Kidney (tissue), 14 donors: ENCODE measurements around the gene DNAJC9. TPM values are rescaled to one million over a fixed set of nuclear protein-coding genes. Genes with fewer than 3 reads are reported as not detected.

Source experiments
- DNase-seq, 5 donors: peaks; one replicate each; pipeline ENCODE4 v3.0.0-alpha.2; 2013 to 2020
- FAIRE-seq: peaks from 2 replicates; lab custom pipeline; 2012; peaks lifted over from hg19 to GRCh38; lab: Jason Lieb, UNC
- H3K27ac ChIP-seq, 2 donors: one replicate each; pipeline ENCODE4 v1.7.0; 2013; ENCODE audit warnings: low read depth in 2 of 2, low read length in 2 of 2, inconsistent platforms in 1 of 2
- H3K27me3 ChIP-seq: one replicate; pipeline ENCODE4 v1.7.1; 2013; ENCODE audit warnings: low read length, inconsistent platforms; ENCODE audit not compliant: control insufficient read depth, insufficient read depth
- H3K36me3 ChIP-seq, 3 donors: one replicate each; pipeline versions ENCODE4 v1.7.0 to v1.7.1; 2013; ENCODE audit warnings: low read length in 3 of 3, control low read depth in 1 of 3, inconsistent platforms in 1 of 3; ENCODE audit not compliant: insufficient read depth in 3 of 3, control insufficient read depth in 2 of 3
- H3K4me1 ChIP-seq, 3 donors: one replicate each; pipeline versions ENCODE4 v1.7.0 to v1.7.1; 2013; ENCODE audit warnings: low read length in 3 of 3, inconsistent platforms in 1 of 3, low read depth in 1 of 3; ENCODE audit not compliant: control insufficient read depth in 2 of 3, insufficient read depth in 2 of 3
- H3K4me3 ChIP-seq, 3 donors: one replicate each; pipeline versions ENCODE4 v1.7.0 to v1.8.1; 2013; ENCODE audit warnings: low read length in 3 of 3, control low read depth in 1 of 3, inconsistent platforms in 1 of 3
- H3K9ac ChIP-seq, 3 donors: one replicate each; pipeline versions ENCODE4 v1.7.0 to v1.7.1; 2013; ENCODE audit warnings: low read length in 3 of 3, control low read depth in 1 of 3, inconsistent platforms in 1 of 3
- H3K9me3 ChIP-seq, 3 donors: one replicate each; pipeline versions ENCODE4 v1.7.0 to v1.7.1; 2013; ENCODE audit warnings: low read length in 3 of 3, control low read depth in 1 of 3, inconsistent platforms in 1 of 3; ENCODE audit not compliant: control insufficient read depth in 2 of 3, insufficient read depth in 1 of 3
- CTCF ChIP-seq: IDR thresholded peaks from 3 replicates; pipeline ENCODE4 v1.5.1; 2012; ENCODE audit warnings: mild to moderate bottlenecking, moderate library complexity, borderline replicate concordance; ENCODE audit not compliant: insufficient read depth; ENCODE audit errors: extremely low read depth
- intact Hi-C: fragments of 100-400 bp; cut with DNase I; formaldehyde crosslinking; loops from one replicate; pipeline ENCODE4 v1.11.1; 2022
- polyA plus RNA-seq: library from polyadenylated mRNA; stranded (reverse); fragments of 350-450 nt; fragmentation: Illumina TruSeq; extraction: RNeasy Lipid Tissue Mini Kit (QIAGEN cat#74804); gene quantifications from one replicate; pipeline ENCODE4 v1.2.3, GENCODE V29; 2014; ENCODE audit warnings: low read depth, low replicate concordance; ENCODE audit not compliant: insufficient read depth
- total RNA-seq: library from RNA; stranded (reverse); fragmentation: NEBNext Ultra II Directional; extraction: Animal tissue kit (Norgen Biotek cat#: 25700); gene quantifications from one replicate; pipeline ENCODE4 v1.2.1, GENCODE V29; 2021
- donor health status: control.
- donor health status: control.
- donor health status: control.
- donor health status: control.
- donor health status: control.
- donor health status: DM: yes; HTN: yes; CAD: no.
- donor health status: Normal renal cell carcinoma (clear cell type).

The DNAJC9 gene
- total and polyA plus RNA-seq, 2 donors from 2014 or later, result 9.2 to 13.9 TPM

GRCh38 chr10:73248259-73248724 is 1.2 kb upstream of the DNAJC9 start:
- intact Hi-C loops, result no loop called here
- H3K4me3 ChIP-seq, result peak overlapping the region in 1 of 3 donors; percentile 86
- H3K4me1 ChIP-seq, result peaks cover 0 to 16% (median 9%) of the 10 kb centered on the region in 3 donors
- no peak for TF ChIP-seq CTCF
- H3K9me3 ChIP-seq, result no peaks in the 10 kb centered on the region
- FAIRE-seq (no peak), DNase-seq (no peak)
- H3K9ac ChIP-seq, result no peak overlapping the region
- peaks cover 4 to 13% (median 6%) of the 10 kb centered on the region in 3 donors for H3K36me3 ChIP-seq
- no peak overlapping the region for H3K27ac ChIP-seq
- no peaks in the 10 kb centered on the region for H3K27me3 ChIP-seq

- peak overlapping the region; percentile 71 for H3K27ac ChIP-seq
- peaks cover 0 to 13% (median 9%) of the 10 kb centered on the region in 3 donors for H3K4me1 ChIP-seq
- DNase-seq, result peak in 1 of 5 donors; percentile 4
- peak overlapping the region; percentile 68 to 90 (median 86) for H3K4me3 ChIP-seq
- no peak for TF ChIP-seq CTCF
- H3K36me3 ChIP-seq, result peaks cover 4 to 13% (median 6%) of the 10 kb centered on the region in 3 donors
- H3K27me3 ChIP-seq, result no peaks in the 10 kb centered on the region
- no peaks in the 10 kb centered on the region for H3K9me3 ChIP-seq
- H3K9ac ChIP-seq, result peak overlapping the region; percentile 48 to 69 (median 66)
- no peak for FAIRE-seq
- intact Hi-C loops, result no loop called here
Observed at GRCh38 chr10:73247509-73248258, 629 bp upstream of the DNAJC9 start.

- no peak for FAIRE-seq
- Histone ChIP-seq H3K4me1 (peaks cover 0 to 9% (median 7%) of the 10 kb centered on the region in 3 donors), H3K36me3 (peaks cover 4 to 22% (median 7%) of the 10 kb centered on the region in 3 donors), H3K9ac (peak overlapping the region; percentile 62 to 89 (median 73)), H3K27ac (peak overlapping the region in 1 of 2 donors; percentile 32), H3K27me3 (no peaks in the 10 kb centered on the region), H3K9me3 (no peaks in the 10 kb centered on the region), H3K4me3 (peak overlapping the region; percentile 86 to 94 (median 90))
- no peak for DNase-seq
- intact Hi-C loops, result no loop called here
- TF ChIP-seq CTCF, result no peak
Observed at GRCh38 chr10:73246322-73246645, 771 bp downstream of the DNAJC9 start.
